ENCODE results near the gene STIL. TPM values are rescaled to one million over a fixed set of nuclear protein-coding genes. Genes with fewer than 3 reads are reported as not detected.

The STIL gene
- total and polyA plus RNA-seq, 2 of the 13 experiments (the other 11 are each of a cell fraction or from before 2014, with no cell fraction given): 13.7 to 18.6 TPM

GRCh38 chr1:47333578-47333921, 19.6 kb upstream of the STIL start, which contains the start of gene CMPK1 (continued):
- TF ChIP-seq ZNF407 (CRISPR knock-in tag; IDR thresholded peaks at IDR 0.05; ENCODE audit: not compliant biosample characterization): no peak
- peak in 1 of 2 experiments; percentile 60; a peak in 1 of 4 replicates for TF ChIP-seq HMGXB4 (CRISPR knock-in tag; IDR thresholded peaks at IDR 0.05; ENCODE audit: borderline replicate concordance in 1 of 2, low read depth in 1 of 2)
- peak; percentile 66 for TF ChIP-seq TAF1 (CRISPR knock-in tag; IDR thresholded peaks at IDR 0.05)

Data from HepG2 (cell line).